GM12878 (cell line): Measurements from ENCODE around the gene DCDC1. TPM values are rescaled to one million over a fixed set of nuclear protein-coding genes. Genes with fewer than 3 reads are reported as not detected.

Experiments used
- ATAC-seq: fragments of 200-7000 bp; cut with Tn5 transposase; 3 replicates; pipeline ENCODE4 v1.9.1; 2020; ENCODE audit warnings: mild to moderate bottlenecking, moderate library complexity
- BruUV-seq: library from RNA; stranded (reverse); fragments of 400-500 nt; replicated peaks from 2 replicates; lab custom pipeline; 2021; lab: Mats Ljungman, UMichigan
- CTCF ChIA-PET: fragments of 300-600 bp; sonication (Branson Sonifier 250); formaldehyde crosslinking; extraction: SDS; loops from one replicate; lab custom pipeline; 2021; ENCODE audit warnings: inconsistent platforms; lab: Yijun Ruan, JAX
- POLR2A ChIA-PET: fragments of 350-600 bp; formaldehyde crosslinking; extraction: SDS; loops from one replicate; lab custom pipeline; 2021; ENCODE audit warnings: inconsistent platforms; lab: Charles Lee
- RAD21 ChIA-PET: fragments of 300-600 bp; sonication (Branson Sonifier 250); formaldehyde crosslinking; loops from one replicate; lab custom pipeline; 2023; ENCODE audit warnings: antibody characterized with exemption; ENCODE audit not compliant: unreplicated experiment; lab: Charles Lee
- SMC1A ChIA-PET: fragments of 300-600 bp; sonication (Branson Sonifier 250); formaldehyde crosslinking; loops from one replicate; lab custom pipeline; 2023; ENCODE audit not compliant: unreplicated experiment, uncharacterized antibody; lab: Charles Lee
- DNase-seq: peaks from one replicate; pipeline ENCODE4 v3.0.0-alpha.2; 2011; ENCODE audit warnings: low read depth, low spot score
- FAIRE-seq: peaks from 3 replicates; lab custom pipeline; 2011; peaks lifted over from hg19 to GRCh38; lab: Jason Lieb, UNC
- H2AFZ ChIP-seq: 2 replicates; pipeline ENCODE4 v1.6.0; 2011; ENCODE audit warnings: low read depth, low read length, control low read depth; ENCODE audit not compliant: control insufficient read depth
- H3K27ac ChIP-seq: 2 replicates; pipeline ENCODE4 v1.5.1; 2011; ENCODE audit warnings: control low read depth; ENCODE audit not compliant: control insufficient read depth, insufficient read depth
- H3K27me3 ChIP-seq, 2 experiments: replicated peaks in 1 of 2; 2 replicates each; pipeline versions ENCODE4 v1.6.0 to v1.6.1; 2011; ENCODE audit warnings: low read length in 1 of 2; ENCODE audit not compliant: control insufficient read depth in 2 of 2, insufficient read depth in 2 of 2
- H3K36me3 ChIP-seq, 2 experiments: 2 replicates each; pipeline ENCODE4 v1.5.1; 2011; ENCODE audit warnings: low read length in 1 of 2; ENCODE audit not compliant: control insufficient read depth in 2 of 2, insufficient read depth in 2 of 2
- H3K4me1 ChIP-seq: 2 replicates; pipeline ENCODE4 v1.6.1; 2011; ENCODE audit warnings: mild to moderate bottlenecking, low read length, moderate library complexity, mixed read lengths; ENCODE audit not compliant: control insufficient read depth, insufficient read depth
- H3K4me2 ChIP-seq: 2 replicates; pipeline ENCODE4 v1.6.0; 2011; ENCODE audit warnings: control low read depth; ENCODE audit not compliant: control insufficient read depth, insufficient read depth
- H3K4me3 ChIP-seq: fragments of 200-600 bp; sonication (generic); 2 replicates; pipeline ENCODE4 v1.5.1; 2016
- H3K79me2 ChIP-seq: 2 replicates; pipeline ENCODE4 v1.6.0; 2011; ENCODE audit warnings: low read length; ENCODE audit not compliant: control insufficient read depth, insufficient read depth
- H3K9ac ChIP-seq: 2 replicates; pipeline ENCODE4 v1.8.0; 2011; ENCODE audit warnings: low read length, control low read depth, mixed read lengths; ENCODE audit not compliant: control insufficient read depth, insufficient read depth
- H3K9me3 ChIP-seq: replicated peaks from 3 replicates; pipeline ENCODE4 v1.5.1; 2011; ENCODE audit warnings: mild to moderate bottlenecking, low read length; ENCODE audit not compliant: control insufficient read depth, insufficient read depth
- H4K20me1 ChIP-seq: 2 replicates; pipeline ENCODE4 v1.6.0; 2011; ENCODE audit not compliant: control insufficient read depth, insufficient read depth
- FOXK2 ChIP-seq: fragments of 450-650 bp; IDR thresholded peaks from 2 replicates; pipeline ENCODE4 v1.6.1; 2017; ENCODE audit warnings: mild to moderate bottlenecking, moderate library complexity
- MEF2A ChIP-seq: IDR thresholded peaks from 2 replicates; pipeline ENCODE4 v1.6.1; 2011; ENCODE audit warnings: low read depth, mild to moderate bottlenecking, low read length, moderate library complexity; ENCODE audit not compliant: insufficient read depth
- RBBP5 ChIP-seq: fragments of 200-600 bp; sonication (generic); conservative IDR thresholded peaks from 2 replicates; pipeline ENCODE4 v1.6.1; 2016
- STAT3 ChIP-seq: IDR thresholded peaks from 2 replicates; pipeline ENCODE4 v1.6.1; 2011; ENCODE audit warnings: low read depth, low read length, improper control_type of control experiment
- SUPT20H ChIP-seq: IDR thresholded peaks from 2 replicates; pipeline ENCODE4 v1.6.1; 2011; ENCODE audit warnings: low read depth, mild to moderate bottlenecking, low read length, moderate library complexity, borderline replicate concordance; ENCODE audit not compliant: control insufficient read depth
- WGBS: methylation state at CpG from one replicate; pipeline ENCODE4 v1.1.6; 2016; ENCODE audit warnings: low lambda C conversion rate; ENCODE audit not compliant: insufficient replicate concordance, insufficient coverage; ENCODE audit errors: missing lambda C conversion rate; 5-methylcytosine and 5-hydroxymethylcytosine counted together
- in situ Hi-C: fragments of 300-500 bp; cut with MboI; formaldehyde crosslinking; loops from 9 replicates; pipeline ENCODE4 v1.14.3; 2018; ENCODE audit warnings: mixed read lengths
- intact Hi-C: fragments of 100-400 bp; cut with micrococcal nuclease; formaldehyde crosslinking; loops from one replicate; pipeline ENCODE4 v1.14.2; 2022; ENCODE audit not compliant: unreplicated experiment
- polyA plus RNA-seq, 11 experiments: library from polyadenylated mRNA; depleted of rRNA in 4 of 11; unstranded in 6 of 11; stranded (reverse) in 5 of 11; fragments of >200 nt; fragmentation: Nextera tagmentation in 4 of 11; fragmentation: Illumina TruSeq in 1 of 11; extraction: Ambion mirVana in 4 of 11; extraction: Trizol in 1 of 11; gene quantifications; 1 replicate in 1 of 11; 2 replicates in 10 of 11; pipeline versions ENCODE4 v1.2.1 to v1.2.3, GENCODE V29; 2011 to 2016; ENCODE audit warnings: inconsistent platforms in 2 of 11, missing spikeins in 2 of 11, low read depth in 1 of 11
- total RNA-seq, 4 experiments: library from RNA; depleted of rRNA in 3 of 4; stranded (reverse); fragments of >200 nt in 3 of 4; fragmentation: Illumina TruSeq in 1 of 4; extraction: Trizol in 1 of 4; gene quantifications; 2 replicates each; pipeline versions ENCODE4 v1.2.1 to v1.2.3, GENCODE V29; 2013 to 2021
- TF ChIP-seq, protein P1 (sequence below): fragments of 450-650 bp; IDR thresholded peaks from 2 replicates; pipeline ENCODE4 v1.6.1; 2017; ENCODE audit warnings: antibody characterized with exemption, mild to moderate bottlenecking, moderate library complexity
- TF ChIP-seq, protein P2 (sequence below): fragments of 450-650 bp; IDR thresholded peaks from 2 replicates; pipeline ENCODE4 v1.6.1; 2017; ENCODE audit warnings: mild to moderate bottlenecking, moderate library complexity
- TF ChIP-seq, protein P3 (sequence below): fragments of 450-650 bp; formaldehyde crosslinking; IDR thresholded peaks from 2 replicates; pipeline ENCODE4 v1.5.0; 2022; ENCODE audit warnings: mild to moderate bottlenecking, missing genetic modification characterization

Gene DCDC1
- total and polyA plus RNA-seq, 10 of the 15 experiments (the other 5 are each of a cell fraction or from before 2014, with no cell fraction given): not detected

DNA sequence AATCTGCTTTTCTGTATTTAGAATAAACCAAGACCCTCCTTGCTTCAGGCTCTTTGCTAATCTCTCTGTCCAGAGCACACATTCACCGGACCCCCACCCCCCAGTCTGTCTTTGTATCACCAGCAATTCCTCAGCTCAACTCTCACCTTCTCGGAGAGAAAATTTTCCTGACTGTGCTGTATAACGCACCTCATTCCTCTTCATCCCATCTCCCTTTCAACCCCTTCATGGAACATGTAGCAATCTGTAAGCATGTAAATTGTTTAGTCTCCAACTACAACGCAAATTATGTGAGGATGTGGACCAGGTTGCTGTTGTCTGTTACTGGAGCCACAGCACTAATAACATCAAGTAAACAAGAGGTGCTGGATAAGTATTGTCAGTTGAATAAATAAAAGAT, 349.8 kb downstream of the DCDC1 start:
- TF ChIP-seq RBBP5 (no peak), FOXK2 (no peak), MEF2A (no peak), STAT3 (no peak), SUPT20H (no peak)
- TF ChIP-seq, protein P1, sequence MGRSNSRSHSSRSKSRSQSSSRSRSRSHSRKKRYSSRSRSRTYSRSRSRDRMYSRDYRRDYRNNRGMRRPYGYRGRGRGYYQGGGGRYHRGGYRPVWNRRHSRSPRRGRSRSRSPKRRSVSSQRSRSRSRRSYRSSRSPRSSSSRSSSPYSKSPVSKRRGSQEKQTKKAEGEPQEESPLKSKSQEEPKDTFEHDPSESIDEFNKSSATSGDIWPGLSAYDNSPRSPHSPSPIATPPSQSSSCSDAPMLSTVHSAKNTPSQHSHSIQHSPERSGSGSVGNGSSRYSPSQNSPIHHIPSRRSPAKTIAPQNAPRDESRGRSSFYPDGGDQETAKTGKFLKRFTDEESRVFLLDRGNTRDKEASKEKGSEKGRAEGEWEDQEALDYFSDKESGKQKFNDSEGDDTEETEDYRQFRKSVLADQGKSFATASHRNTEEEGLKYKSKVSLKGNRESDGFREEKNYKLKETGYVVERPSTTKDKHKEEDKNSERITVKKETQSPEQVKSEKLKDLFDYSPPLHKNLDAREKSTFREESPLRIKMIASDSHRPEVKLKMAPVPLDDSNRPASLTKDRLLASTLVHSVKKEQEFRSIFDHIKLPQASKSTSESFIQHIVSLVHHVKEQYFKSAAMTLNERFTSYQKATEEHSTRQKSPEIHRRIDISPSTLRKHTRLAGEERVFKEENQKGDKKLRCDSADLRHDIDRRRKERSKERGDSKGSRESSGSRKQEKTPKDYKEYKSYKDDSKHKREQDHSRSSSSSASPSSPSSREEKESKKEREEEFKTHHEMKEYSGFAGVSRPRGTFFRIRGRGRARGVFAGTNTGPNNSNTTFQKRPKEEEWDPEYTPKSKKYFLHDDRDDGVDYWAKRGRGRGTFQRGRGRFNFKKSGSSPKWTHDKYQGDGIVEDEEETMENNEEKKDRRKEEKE: no peak
- TF ChIP-seq, protein P2, sequence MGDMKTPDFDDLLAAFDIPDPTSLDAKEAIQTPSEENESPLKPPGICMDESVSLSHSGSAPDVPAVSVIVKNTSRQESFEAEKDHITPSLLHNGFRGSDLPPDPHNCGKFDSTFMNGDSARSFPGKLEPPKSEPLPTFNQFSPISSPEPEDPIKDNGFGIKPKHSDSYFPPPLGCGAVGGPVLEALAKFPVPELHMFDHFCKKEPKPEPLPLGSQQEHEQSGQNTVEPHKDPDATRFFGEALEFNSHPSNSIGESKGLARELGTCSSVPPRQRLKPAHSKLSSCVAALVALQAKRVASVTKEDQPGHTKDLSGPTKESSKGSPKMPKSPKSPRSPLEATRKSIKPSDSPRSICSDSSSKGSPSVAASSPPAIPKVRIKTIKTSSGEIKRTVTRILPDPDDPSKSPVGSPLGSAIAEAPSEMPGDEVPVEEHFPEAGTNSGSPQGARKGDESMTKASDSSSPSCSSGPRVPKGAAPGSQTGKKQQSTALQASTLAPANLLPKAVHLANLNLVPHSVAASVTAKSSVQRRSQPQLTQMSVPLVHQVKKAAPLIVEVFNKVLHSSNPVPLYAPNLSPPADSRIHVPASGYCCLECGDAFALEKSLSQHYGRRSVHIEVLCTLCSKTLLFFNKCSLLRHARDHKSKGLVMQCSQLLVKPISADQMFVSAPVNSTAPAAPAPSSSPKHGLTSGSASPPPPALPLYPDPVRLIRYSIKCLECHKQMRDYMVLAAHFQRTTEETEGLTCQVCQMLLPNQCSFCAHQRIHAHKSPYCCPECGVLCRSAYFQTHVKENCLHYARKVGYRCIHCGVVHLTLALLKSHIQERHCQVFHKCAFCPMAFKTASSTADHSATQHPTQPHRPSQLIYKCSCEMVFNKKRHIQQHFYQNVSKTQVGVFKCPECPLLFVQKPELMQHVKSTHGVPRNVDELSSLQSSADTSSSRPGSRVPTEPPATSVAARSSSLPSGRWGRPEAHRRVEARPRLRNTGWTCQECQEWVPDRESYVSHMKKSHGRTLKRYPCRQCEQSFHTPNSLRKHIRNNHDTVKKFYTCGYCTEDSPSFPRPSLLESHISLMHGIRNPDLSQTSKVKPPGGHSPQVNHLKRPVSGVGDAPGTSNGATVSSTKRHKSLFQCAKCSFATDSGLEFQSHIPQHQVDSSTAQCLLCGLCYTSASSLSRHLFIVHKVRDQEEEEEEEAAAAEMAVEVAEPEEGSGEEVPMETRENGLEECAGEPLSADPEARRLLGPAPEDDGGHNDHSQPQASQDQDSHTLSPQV: no peak
- TF ChIP-seq, protein P3, sequence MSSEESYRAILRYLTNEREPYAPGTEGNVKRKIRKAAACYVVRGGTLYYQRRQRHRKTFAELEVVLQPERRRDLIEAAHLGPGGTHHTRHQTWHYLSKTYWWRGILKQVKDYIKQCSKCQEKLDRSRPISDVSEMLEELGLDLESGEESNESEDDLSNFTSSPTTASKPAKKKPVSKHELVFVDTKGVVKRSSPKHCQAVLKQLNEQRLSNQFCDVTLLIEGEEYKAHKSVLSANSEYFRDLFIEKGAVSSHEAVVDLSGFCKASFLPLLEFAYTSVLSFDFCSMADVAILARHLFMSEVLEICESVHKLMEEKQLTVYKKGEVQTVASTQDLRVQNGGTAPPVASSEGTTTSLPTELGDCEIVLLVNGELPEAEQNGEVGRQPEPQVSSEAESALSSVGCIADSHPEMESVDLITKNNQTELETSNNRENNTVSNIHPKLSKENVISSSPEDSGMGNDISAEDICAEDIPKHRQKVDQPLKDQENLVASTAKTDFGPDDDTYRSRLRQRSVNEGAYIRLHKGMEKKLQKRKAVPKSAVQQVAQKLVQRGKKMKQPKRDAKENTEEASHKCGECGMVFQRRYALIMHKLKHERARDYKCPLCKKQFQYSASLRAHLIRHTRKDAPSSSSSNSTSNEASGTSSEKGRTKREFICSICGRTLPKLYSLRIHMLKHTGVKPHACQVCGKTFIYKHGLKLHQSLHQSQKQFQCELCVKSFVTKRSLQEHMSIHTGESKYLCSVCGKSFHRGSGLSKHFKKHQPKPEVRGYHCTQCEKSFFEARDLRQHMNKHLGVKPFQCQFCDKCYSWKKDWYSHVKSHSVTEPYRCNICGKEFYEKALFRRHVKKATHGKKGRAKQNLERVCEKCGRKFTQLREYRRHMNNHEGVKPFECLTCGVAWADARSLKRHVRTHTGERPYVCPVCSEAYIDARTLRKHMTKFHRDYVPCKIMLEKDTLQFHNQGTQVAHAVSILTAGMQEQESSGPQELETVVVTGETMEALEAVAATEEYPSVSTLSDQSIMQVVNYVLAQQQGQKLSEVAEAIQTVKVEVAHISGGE (CRISPR knock-in tag): no peak
- Histone ChIP-seq H2AFZ (no peak overlapping the region), H3K9me3 (no peaks in the 10 kb centered on the region), H3K79me2 (no peaks in the 10 kb centered on the region), H3K4me1 (no peaks in the 10 kb centered on the region), H4K20me1 (no peaks in the 10 kb centered on the region), H3K27ac (no peak overlapping the region), H3K27me3 (no peaks in the 10 kb centered on the region), H3K9ac (no peak overlapping the region), H3K4me2 (no peak overlapping the region), H3K36me3 (no peaks in the 10 kb centered on the region), H3K4me3 (no peak overlapping the region)
- BruUV-seq: no TSS peak
- DNase-seq (no peak), ATAC-seq (no peak), FAIRE-seq (no peak)
- ChIA-PET CTCF (no interaction called here), SMC1A (no interaction called here), RAD21 (no interaction called here), POLR2A (no interaction called here)
- intact Hi-C loops (no loop called here), in situ Hi-C loops (no loop called here)
- 36% methylated on average over 4 of the region's 4 CpGs for WGBS
